Measurements from ENCODE around the gene DDX23.

Gene DDX23

DNA sequence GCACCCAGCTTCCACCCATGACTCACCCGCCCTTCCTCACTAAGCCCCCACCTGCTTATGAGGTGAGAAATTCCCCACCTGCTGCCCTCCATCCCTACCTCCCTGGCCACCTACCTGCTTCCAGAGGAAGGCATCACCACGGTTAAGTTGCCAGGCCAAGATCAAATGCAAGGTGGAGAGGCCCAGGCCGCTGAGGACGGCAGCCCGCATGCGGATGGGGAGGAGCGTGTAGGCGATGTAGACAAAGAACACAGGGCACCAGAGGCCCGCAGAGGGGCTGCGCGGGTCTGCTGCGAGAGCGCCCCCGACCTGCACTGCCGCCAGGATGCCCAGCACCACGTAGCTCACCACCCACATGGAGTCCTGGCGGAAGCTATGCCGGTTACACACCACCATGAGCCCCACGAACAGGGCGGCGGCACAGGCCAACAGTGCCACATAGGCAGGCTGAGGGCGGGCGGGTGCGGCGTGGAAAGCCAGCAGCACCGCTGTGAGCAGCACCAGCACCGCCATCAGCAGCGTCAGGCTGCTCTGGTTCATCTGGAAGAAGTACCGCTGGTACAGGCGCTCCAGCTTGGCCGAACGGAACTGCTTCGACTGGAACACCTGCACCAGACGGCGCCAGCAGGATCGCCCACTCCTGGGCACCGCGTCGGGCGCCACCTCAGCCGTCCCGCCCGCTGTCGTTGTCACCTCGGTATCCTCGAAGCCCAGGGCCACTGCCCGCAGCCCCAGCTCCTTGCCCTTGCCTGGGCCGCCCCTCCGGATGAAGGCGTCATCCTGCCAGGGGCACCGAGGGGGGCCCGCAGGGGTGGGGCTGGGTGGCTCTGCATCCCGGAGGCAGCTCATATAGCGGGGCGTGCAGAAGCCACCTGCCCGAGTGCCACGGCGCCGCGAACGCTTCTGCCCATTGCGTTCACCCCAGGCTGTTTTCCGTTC is 69.2 kb downstream of the DDX23 start:
- TF ChIP-seq, protein P1, sequence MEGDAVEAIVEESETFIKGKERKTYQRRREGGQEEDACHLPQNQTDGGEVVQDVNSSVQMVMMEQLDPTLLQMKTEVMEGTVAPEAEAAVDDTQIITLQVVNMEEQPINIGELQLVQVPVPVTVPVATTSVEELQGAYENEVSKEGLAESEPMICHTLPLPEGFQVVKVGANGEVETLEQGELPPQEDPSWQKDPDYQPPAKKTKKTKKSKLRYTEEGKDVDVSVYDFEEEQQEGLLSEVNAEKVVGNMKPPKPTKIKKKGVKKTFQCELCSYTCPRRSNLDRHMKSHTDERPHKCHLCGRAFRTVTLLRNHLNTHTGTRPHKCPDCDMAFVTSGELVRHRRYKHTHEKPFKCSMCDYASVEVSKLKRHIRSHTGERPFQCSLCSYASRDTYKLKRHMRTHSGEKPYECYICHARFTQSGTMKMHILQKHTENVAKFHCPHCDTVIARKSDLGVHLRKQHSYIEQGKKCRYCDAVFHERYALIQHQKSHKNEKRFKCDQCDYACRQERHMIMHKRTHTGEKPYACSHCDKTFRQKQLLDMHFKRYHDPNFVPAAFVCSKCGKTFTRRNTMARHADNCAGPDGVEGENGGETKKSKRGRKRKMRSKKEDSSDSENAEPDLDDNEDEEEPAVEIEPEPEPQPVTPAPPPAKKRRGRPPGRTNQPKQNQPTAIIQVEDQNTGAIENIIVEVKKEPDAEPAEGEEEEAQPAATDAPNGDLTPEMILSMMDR (IDR thresholded peaks at IDR 0.05; ENCODE audit: control insufficient read depth, extremely low read depth, insufficient read depth) = no peak
- H3K4me3 ChIP-seq (ENCODE audit: low read depth, low read length) = no peak overlapping the region
- no peak for DNase-seq (ENCODE audit: low read depth)

DNA sequence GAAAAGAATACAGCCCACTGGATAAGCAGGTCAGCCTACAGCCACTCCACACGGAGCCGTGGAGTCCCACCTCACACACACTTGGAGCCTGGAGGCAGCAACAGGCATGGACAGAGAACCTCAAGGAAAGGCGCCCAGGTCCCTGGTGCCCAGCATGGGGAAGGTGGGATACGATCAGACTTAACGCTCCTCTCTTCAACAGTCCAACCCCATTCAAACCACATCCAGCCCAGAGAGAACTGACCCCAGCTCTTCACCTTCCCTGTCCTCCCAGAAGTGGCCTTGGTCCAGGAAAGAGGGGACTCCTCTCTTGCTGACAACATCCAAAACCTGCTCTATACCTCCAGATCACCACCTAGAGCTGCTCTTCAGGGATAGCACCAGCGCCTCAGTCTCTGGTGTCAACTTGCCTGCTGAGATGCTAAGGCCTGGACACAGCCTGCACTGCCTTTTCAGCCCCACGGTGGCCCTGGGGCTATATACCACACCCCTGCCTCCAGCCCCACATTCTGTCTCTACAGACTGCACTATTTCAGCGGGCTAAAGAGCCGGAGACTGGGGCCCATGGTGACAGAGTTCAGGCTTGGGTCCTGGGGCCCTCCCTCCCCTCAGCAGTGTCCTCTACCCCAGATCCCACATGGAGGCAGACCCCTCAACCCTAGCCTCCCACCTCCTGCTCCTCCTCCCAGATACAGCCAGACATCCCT is 70.1 kb downstream of the DDX23 start:
- H3K4me3 ChIP-seq (ENCODE audit: low read depth, low read length) = no peak overlapping the region
- TF ChIP-seq, protein P1 (IDR thresholded peaks at IDR 0.05; ENCODE audit: control insufficient read depth, extremely low read depth, insufficient read depth) = no peak
- no peak for DNase-seq (ENCODE audit: low read depth)

DNA sequence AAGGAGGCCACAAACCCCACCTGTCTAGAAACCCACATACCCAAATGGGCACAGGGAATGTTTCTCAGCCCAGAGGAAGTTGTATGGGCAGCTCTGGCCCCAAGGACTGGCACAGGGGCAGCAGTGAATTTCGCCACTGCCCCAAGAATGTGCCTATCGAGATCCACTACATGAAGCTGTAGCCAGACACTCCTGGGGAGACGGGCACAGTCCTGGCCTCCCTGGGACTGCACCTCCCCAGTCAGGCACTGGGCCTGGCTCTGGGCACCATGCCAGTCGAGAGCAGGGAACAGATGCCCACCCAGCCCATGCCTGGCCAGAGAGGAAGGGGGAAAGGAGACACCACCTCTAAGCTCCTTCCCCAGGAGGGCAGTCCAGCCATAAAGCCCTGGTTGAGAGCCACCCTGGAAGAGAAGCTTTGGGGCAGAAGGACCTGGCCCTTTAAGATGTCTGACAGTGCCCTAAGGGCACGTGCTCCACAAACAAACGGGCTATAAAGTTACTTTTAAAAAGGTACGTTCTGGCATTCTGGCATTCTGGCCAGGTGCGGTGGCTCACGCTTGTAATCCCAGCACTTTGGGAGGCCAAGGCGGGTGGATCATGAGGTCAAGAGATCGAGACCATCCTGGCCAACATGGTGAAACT is 71.5 kb downstream of the DDX23 start:
- H3K4me3 ChIP-seq (ENCODE audit: low read depth, low read length) = no peak overlapping the region; the same call in 1 of the 2 replicates
- TF ChIP-seq, protein P1 (IDR thresholded peaks at IDR 0.05; ENCODE audit: control insufficient read depth, extremely low read depth, insufficient read depth) = no peak
- peak; percentile 80 for DNase-seq (ENCODE audit: low read depth)

DNA sequence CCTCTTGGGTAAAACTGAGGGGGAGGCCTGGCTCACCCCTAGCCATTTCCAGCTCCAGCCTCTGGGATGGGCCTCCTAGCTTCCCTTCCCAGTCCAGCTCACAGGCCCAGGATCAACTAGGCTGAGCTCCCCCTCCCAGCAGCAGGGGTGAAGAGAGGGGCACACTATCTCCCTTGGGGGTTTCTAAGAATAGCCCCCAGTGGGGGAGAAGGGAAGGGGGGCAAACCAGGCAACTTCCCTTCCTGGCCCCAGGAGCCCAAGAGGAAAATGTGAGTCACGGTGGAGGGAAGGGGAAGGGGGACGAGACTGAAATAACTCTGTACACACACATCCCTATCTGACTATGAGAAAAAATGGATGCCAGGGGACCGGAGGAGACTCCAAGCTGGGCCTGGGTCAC is 72.1 kb downstream of the DDX23 start:
- TF ChIP-seq, protein P1 (IDR thresholded peaks at IDR 0.05; ENCODE audit: control insufficient read depth, extremely low read depth, insufficient read depth) = no peak
- DNase-seq (ENCODE audit: low read depth) = no peak
- H3K4me3 ChIP-seq (ENCODE audit: low read depth, low read length) = no peak overlapping the region

All from LNCaP clone FGC (cell line).